K562 (cell line): ENCODE data around the gene CDT1. TPM values are rescaled to one million over a fixed set of nuclear protein-coding genes. Genes with fewer than 3 reads are reported as not detected.

Experiments used
- CBX1 ChIP-seq: sonication (generic); IDR thresholded peaks from 2 replicates; pipeline ENCODE4 v1.6.1; 2016; ENCODE audit warnings: antibody characterized with exemption, low read depth, mild to moderate bottlenecking
- HDGF ChIP-seq: fragments of 450-650 bp; IDR thresholded peaks from 2 replicates; pipeline ENCODE4 v1.6.1; 2016
- KDM1A ChIP-seq, 2 experiments: fragments of 450-650 bp; IDR thresholded peaks; 2 replicates each; pipeline ENCODE4 v1.6.1; 2016; ENCODE audit warnings: mild to moderate bottlenecking in 2 of 2
- LEF1 ChIP-seq: fragments of 450-650 bp; IDR thresholded peaks from 2 replicates; pipeline ENCODE4 v1.6.1; 2016; ENCODE audit warnings: mild to moderate bottlenecking
- MCM7 ChIP-seq, 2 experiments: fragments of 450-650 bp; IDR thresholded peaks; 2 replicates each; pipeline ENCODE4 v1.6.1; 2016 to 2018
- RBM14 ChIP-seq: fragments of 200-400 bp; formaldehyde crosslinking; IDR thresholded peaks from 2 replicates; pipeline ENCODE4 v1.6.1; 2018; ENCODE audit warnings: low read depth, mild to moderate bottlenecking, low read length, moderate library complexity, borderline replicate concordance; ENCODE audit not compliant: insufficient read depth
- RBM39 ChIP-seq: fragments of 200-400 bp; formaldehyde crosslinking; optimal IDR thresholded peaks from 2 replicates; pipeline ENCODE3; 2018; ENCODE audit warnings: low read depth, low read length
- TBL1XR1 ChIP-seq, 2 experiments: IDR thresholded peaks; 2 replicates each; pipeline ENCODE4 v1.6.1; 2012; ENCODE audit warnings: improper control_type of control experiment in 2 of 2, low read length in 2 of 2, mild to moderate bottlenecking in 1 of 2
- XRCC3 ChIP-seq: fragments of 450-650 bp; IDR thresholded peaks from 2 replicates; pipeline ENCODE4 v1.6.1; 2017; ENCODE audit warnings: mild to moderate bottlenecking, moderate library complexity
- ZNF24 ChIP-seq: fragments of 450-650 bp; IDR thresholded peaks from 2 replicates; pipeline ENCODE4 v1.6.1; 2016
- polyA plus RNA-seq, 8 experiments: library from polyadenylated mRNA; depleted of rRNA in 4 of 8; stranded (reverse) in 5 of 8; unstranded in 3 of 8; fragments of >200 nt; fragmentation: Nextera tagmentation in 2 of 8; fragmentation: Illumina TruSeq in 1 of 8; extraction: Ambion mirVana in 2 of 8; extraction: Trizol in 1 of 8; gene quantifications; 2 replicates each; pipeline versions ENCODE4 v1.2.1 to v1.2.3, GENCODE V29; 2011 to 2014; ENCODE audit warnings: inconsistent platforms in 1 of 8, missing spikeins in 1 of 8
- total RNA-seq, 7 experiments: library from RNA; depleted of rRNA in 6 of 7; stranded (reverse); fragments of >200 nt in 6 of 7; fragmentation: Illumina TruSeq in 2 of 7; extraction: Trizol in 2 of 7; gene quantifications; 2 replicates each; pipeline versions ENCODE4 v1.2.1 to v1.2.3, GENCODE V29; 2011 to 2021; ENCODE audit warnings: low replicate concordance in 1 of 7
- TF ChIP-seq, protein P1 (sequence below): sonication (generic); formaldehyde crosslinking; IDR thresholded peaks from 2 replicates; pipeline ENCODE4 v1.8.1; 2023; ENCODE audit warnings: mild to moderate bottlenecking, missing genetic modification reagents
- TF ChIP-seq, protein P2 (sequence below): fragments of 250-450 bp; sonication (Bioruptor Pico); IDR thresholded peaks from 2 replicates; pipeline ENCODE4 v1.4.0; 2020; ENCODE audit warnings: mild to moderate bottlenecking, moderate library complexity, borderline replicate concordance
- TF ChIP-seq, protein P3 (sequence below): sonication (generic); formaldehyde crosslinking; IDR thresholded peaks from 2 replicates; pipeline ENCODE4 v1.8.0; 2022; ENCODE audit warnings: mild to moderate bottlenecking, missing genetic modification reagents, borderline replicate concordance
- TF ChIP-seq, protein P4 (sequence below): sonication (generic); formaldehyde crosslinking; IDR thresholded peaks from 2 replicates; pipeline ENCODE4 v1.8.0; 2022; ENCODE audit warnings: mild to moderate bottlenecking, missing genetic modification reagents
- TF ChIP-seq, protein P5 (sequence below): fragments of 450-650 bp; formaldehyde crosslinking; IDR thresholded peaks from 2 replicates; pipeline ENCODE4 v1.4.0; 2022; ENCODE audit warnings: missing genetic modification characterization

CDT1 gene
- total and polyA plus RNA-seq, 9 of the 15 experiments (the other 6 are each of a cell fraction or from before 2014, with no cell fraction given): 0.92 to 178 (median 14.2) TPM

DNA sequence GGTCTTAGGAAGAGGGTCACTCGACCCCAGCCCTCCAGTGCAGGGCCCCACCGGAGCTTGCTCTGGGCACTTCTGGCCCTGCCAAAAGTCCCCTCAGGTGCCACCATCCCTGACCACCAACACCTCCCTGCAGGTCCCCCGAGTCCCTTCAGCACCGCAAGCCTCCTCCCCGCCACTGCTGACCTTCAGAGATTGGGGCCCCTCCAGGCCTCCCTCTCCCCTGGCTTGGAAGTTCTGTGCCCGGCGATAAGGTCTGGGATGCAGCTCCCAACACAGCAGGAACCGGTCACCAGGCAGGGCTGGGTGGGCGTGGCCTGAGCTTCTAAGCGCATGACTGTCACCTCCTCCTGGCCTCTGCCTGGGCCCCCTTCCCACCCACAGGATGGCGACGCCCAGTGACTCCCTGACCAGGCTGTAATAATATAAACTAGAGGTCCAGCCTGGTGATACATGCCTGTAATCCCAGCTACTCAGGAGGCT lies 29.7 kb upstream of the CDT1 start (continued):
- TF ChIP-seq, protein P1, sequence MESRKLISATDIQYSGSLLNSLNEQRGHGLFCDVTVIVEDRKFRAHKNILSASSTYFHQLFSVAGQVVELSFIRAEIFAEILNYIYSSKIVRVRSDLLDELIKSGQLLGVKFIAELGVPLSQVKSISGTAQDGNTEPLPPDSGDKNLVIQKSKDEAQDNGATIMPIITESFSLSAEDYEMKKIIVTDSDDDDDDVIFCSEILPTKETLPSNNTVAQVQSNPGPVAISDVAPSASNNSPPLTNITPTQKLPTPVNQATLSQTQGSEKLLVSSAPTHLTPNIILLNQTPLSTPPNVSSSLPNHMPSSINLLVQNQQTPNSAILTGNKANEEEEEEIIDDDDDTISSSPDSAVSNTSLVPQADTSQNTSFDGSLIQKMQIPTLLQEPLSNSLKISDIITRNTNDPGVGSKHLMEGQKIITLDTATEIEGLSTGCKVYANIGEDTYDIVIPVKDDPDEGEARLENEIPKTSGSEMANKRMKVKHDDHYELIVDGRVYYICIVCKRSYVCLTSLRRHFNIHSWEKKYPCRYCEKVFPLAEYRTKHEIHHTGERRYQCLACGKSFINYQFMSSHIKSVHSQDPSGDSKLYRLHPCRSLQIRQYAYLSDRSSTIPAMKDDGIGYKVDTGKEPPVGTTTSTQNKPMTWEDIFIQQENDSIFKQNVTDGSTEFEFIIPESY (CRISPR knock-in tag): peak; percentile 87; the same call in 1 of the 2 replicates
- TF ChIP-seq, protein P2, sequence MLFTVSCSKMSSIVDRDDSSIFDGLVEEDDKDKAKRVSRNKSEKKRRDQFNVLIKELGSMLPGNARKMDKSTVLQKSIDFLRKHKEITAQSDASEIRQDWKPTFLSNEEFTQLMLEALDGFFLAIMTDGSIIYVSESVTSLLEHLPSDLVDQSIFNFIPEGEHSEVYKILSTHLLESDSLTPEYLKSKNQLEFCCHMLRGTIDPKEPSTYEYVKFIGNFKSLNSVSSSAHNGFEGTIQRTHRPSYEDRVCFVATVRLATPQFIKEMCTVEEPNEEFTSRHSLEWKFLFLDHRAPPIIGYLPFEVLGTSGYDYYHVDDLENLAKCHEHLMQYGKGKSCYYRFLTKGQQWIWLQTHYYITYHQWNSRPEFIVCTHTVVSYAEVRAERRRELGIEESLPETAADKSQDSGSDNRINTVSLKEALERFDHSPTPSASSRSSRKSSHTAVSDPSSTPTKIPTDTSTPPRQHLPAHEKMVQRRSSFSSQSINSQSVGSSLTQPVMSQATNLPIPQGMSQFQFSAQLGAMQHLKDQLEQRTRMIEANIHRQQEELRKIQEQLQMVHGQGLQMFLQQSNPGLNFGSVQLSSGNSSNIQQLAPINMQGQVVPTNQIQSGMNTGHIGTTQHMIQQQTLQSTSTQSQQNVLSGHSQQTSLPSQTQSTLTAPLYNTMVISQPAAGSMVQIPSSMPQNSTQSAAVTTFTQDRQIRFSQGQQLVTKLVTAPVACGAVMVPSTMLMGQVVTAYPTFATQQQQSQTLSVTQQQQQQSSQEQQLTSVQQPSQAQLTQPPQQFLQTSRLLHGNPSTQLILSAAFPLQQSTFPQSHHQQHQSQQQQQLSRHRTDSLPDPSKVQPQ (CRISPR knock-in tag): peak; percentile 77; the same call in 1 of the 2 replicates
- TF ChIP-seq, protein P3, sequence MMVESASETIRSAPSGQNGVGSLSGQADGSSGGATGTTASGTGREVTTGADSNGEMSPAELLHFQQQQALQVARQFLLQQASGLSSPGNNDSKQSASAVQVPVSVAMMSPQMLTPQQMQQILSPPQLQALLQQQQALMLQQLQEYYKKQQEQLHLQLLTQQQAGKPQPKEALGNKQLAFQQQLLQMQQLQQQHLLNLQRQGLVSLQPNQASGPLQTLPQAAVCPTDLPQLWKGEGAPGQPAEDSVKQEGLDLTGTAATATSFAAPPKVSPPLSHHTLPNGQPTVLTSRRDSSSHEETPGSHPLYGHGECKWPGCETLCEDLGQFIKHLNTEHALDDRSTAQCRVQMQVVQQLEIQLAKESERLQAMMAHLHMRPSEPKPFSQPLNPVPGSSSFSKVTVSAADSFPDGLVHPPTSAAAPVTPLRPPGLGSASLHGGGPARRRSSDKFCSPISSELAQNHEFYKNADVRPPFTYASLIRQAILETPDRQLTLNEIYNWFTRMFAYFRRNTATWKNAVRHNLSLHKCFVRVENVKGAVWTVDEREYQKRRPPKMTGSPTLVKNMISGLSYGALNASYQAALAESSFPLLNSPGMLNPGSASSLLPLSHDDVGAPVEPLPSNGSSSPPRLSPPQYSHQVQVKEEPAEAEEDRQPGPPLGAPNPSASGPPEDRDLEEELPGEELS (CRISPR knock-in tag): peak; percentile 83
- no peak for TF ChIP-seq KDM1A (IDR thresholded peaks at IDR 0.05)
- peak; percentile 94 for TF ChIP-seq LEF1
- peak; percentile 52 for TF ChIP-seq ZNF24
- TF ChIP-seq MCM7 (IDR thresholded peaks at IDR 0.05): no peak
- no peak for TF ChIP-seq HDGF
- peak; percentile 76; the same call in 1 of the 2 replicates for TF ChIP-seq CBX1
- TF ChIP-seq TBL1XR1 (IDR thresholded peaks at IDR 0.05; ENCODE audit: low read length in 2 of 2): peak; percentile 45 to 78; a peak in 3 of 4 replicates
- TF ChIP-seq RBM39: no peak
- TF ChIP-seq RBM14: no peak
- TF ChIP-seq, protein P4, sequence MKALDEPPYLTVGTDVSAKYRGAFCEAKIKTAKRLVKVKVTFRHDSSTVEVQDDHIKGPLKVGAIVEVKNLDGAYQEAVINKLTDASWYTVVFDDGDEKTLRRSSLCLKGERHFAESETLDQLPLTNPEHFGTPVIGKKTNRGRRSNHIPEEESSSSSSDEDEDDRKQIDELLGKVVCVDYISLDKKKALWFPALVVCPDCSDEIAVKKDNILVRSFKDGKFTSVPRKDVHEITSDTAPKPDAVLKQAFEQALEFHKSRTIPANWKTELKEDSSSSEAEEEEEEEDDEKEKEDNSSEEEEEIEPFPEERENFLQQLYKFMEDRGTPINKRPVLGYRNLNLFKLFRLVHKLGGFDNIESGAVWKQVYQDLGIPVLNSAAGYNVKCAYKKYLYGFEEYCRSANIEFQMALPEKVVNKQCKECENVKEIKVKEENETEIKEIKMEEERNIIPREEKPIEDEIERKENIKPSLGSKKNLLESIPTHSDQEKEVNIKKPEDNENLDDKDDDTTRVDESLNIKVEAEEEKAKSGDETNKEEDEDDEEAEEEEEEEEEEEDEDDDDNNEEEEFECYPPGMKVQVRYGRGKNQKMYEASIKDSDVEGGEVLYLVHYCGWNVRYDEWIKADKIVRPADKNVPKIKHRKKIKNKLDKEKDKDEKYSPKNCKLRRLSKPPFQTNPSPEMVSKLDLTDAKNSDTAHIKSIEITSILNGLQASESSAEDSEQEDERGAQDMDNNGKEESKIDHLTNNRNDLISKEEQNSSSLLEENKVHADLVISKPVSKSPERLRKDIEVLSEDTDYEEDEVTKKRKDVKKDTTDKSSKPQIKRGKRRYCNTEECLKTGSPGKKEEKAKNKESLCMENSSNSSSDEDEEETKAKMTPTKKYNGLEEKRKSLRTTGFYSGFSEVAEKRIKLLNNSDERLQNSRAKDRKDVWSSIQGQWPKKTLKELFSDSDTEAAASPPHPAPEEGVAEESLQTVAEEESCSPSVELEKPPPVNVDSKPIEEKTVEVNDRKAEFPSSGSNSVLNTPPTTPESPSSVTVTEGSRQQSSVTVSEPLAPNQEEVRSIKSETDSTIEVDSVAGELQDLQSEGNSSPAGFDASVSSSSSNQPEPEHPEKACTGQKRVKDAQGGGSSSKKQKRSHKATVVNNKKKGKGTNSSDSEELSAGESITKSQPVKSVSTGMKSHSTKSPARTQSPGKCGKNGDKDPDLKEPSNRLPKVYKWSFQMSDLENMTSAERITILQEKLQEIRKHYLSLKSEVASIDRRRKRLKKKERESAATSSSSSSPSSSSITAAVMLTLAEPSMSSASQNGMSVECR (CRISPR knock-in tag): peak; percentile 52; the same call in 1 of the 2 replicates
- TF ChIP-seq XRCC3: no peak
- TF ChIP-seq, protein P5, sequence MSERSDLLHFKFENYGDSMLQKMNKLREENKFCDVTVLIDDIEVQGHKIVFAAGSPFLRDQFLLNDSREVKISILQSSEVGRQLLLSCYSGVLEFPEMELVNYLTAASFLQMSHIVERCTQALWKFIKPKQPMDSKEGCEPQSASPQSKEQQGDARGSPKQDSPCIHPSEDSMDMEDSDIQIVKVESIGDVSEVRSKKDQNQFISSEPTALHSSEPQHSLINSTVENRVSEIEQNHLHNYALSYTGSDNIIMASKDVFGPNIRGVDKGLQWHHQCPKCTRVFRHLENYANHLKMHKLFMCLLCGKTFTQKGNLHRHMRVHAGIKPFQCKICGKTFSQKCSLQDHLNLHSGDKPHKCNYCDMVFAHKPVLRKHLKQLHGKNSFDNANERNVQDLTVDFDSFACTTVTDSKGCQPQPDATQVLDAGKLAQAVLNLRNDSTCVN: peak; percentile 62; the same call in 1 of the 2 replicates
